Prostate gland (tissue), 2 donors: ENCODE measurements around the gene RSRC2.

Experiments used
- CTCF ChIP-seq, 4 experiments: fragments of 200-600 bp in 2 of 4; fragments of 450-650 bp in 2 of 4; sonication (generic) in 2 of 4; IDR thresholded peaks; 1 replicate in 3 of 4; 2 replicates in 1 of 4; pipeline ENCODE4 v1.5.1; 2016 to 2019; ENCODE audit warnings: antibody characterized with exemption in 4 of 4, mild to moderate bottlenecking in 2 of 4, moderate library complexity in 2 of 4
- POLR2A ChIP-seq: fragments of 450-650 bp; IDR thresholded peaks from one replicate; pipeline ENCODE4 v1.6.1; 2016; ENCODE audit warnings: antibody characterized with exemption, mild to moderate bottlenecking

GRCh38 chr12:122513660-122514059, 13.1 kb downstream of the RSRC2 start:
- no peak for TF ChIP-seq CTCF (IDR thresholded peaks at IDR 0.05)
- no peak for TF ChIP-seq POLR2A
